Activated CD4-positive, alpha-beta T cell treated with anti-CD3 and anti-CD28 coated beads, Interleukin-10, Interleukin-2, amounts not matched to agents 100 ng/mL and 50 ng/mL, durations not matched to agents 16 hours and 8 hours (primary cell): ENCODE data around the gene TMEM200A.

Experiments used
- DNase-seq: peaks from one replicate; pipeline ENCODE4 v3.0.0-alpha.2; 2020

The TMEM200A gene

DNA sequence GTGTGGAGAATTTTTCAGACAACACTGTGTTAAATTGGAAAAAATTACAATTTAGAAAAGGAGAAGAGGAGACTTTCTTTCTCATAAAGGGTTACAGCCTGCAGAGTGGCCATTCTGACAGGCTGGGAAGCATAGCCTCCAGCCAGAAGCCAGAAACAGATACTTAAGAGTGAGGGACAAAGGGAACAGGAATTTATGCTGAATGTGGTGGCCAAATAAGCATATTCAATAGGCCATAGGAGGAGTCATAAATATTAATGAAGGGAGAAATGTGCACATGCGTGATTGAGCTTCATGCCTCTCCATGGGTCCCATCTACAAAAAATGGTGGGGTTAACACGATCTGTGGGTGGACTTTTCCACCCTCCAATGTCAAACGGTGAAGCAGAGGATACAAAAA is 13.4 kb downstream of the TMEM200A start:
- DNase-seq = no peak

DNA sequence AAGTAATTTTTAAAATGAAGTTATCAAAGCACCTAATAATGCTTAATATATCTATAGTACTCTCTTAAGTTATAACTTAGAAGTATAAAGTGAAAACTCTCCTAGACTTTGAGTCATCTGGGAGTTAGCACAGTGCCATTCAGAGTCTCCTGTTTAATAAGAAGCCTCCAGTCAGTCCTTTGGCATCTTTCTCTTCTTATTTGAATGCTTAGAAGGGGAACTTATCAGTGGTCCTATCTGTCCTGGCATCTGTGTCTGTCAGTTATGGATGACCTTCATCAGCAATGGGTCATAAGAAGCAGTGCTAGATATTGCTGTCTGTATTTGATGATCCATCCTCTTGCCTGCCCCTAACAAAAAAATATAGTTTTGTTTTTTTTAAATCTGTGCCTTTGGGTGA is 15.2 kb downstream of the TMEM200A start:
- no peak for DNase-seq

DNA sequence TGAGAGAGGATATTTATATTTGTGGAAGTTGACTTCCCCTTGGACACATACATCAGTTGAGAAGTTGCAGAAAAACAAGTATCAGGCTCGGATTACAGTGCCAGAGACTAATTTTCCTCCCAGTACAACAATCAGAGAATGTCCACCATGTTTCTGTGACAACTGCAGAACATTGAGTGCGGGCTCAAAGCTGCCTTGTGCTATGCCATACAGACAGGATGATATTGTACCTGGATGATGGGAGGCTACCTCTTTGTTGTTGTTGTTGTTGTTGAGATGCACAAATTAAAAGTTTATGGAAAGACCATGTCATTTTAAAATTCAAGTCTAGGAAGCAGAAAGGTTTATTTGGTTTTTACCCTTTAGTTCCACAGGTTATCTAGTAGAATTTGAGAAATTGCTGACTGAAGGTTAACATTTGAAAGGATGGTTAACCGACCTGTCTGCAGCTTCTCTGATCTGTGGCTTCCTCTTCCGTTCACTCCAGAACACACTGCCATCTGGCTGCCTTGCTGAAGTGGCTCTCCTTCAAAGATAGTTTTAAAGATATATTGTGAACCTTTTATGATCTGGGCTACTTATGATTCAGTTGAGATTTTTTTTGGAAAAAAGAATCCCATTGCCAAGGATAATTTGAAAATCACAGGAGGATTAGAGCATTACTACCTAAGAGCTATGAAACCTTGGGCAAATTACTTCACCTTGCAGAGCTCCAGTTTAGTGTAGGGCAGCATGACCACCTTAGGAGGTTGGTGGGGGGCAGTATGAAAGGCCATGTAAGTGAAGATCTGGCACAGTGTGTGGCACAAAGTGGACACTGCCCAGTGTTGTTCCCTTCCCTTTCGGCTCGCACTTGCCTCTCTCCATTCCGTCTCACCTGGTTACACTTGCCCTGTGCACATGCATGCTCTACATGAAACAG is 15.9 kb downstream of the TMEM200A start:
- peak; percentile 46 for DNase-seq

DNA sequence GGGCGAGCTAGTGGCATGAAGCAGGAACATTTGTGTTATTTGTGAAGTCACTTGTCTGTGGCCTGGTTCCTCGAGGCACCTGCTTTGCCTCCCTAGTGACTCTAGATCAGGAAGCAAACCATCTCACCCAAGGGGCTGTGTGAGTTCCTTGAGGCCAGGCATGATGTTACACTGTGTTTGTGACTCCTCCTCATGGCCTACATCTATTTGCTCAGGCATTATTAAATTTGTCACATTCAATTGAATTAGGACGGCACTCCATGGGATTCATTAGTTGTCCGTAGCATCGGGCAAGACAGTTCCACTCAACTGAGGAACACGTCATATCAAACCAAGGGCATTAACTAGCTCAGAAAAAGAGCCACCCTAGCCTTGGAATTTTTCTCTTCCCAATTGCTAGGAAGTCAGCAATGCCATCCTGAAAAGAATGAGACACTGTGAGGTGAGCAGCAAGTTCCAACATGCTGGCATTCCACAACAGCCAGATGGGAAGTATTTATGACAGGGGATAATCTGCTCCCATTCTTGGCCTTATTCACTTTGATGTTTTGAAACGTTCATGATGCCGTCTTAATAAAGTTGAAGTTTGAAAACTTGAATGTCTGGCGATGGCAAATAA is 17.2 kb downstream of the TMEM200A start:
- no peak for DNase-seq

GRCh38 chr6:130385064-130385695 is 19.4 kb downstream of the TMEM200A start:
- no peak for DNase-seq

- no peak for DNase-seq
These were observed 23.3 kb downstream of the TMEM200A start for GRCh38 chr6:130389142-130389541.

GRCh38 chr6:130390890-130391289 is 25.1 kb downstream of the TMEM200A start:
- no peak for DNase-seq

- DNase-seq = no peak
These were observed 27.5 kb downstream of the TMEM200A start for GRCh38 chr6:130393306-130393705.

GRCh38 chr6:130394246-130394645 is 28.4 kb downstream of the TMEM200A start:
- DNase-seq = no peak

DNA sequence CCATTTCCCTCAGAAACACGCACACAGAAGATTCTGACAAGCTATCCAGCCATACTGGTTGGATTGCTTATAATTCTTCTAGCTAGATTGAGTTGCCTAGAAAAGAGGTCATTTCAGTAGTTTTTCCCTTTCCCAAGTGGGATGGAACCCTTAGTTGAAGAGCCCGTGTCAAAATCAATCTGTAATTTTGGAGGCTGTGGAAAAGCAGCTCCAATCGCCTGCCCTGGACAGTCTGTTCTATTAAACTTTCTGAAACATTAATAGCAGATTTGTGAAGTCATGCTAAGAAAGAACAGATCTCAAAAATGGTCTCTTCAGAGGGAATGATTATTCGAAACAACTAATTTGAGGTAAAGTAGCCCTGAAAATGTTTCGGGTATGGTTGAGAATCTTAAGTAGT is 29.3 kb downstream of the TMEM200A start:
- DNase-seq = no peak

DNA sequence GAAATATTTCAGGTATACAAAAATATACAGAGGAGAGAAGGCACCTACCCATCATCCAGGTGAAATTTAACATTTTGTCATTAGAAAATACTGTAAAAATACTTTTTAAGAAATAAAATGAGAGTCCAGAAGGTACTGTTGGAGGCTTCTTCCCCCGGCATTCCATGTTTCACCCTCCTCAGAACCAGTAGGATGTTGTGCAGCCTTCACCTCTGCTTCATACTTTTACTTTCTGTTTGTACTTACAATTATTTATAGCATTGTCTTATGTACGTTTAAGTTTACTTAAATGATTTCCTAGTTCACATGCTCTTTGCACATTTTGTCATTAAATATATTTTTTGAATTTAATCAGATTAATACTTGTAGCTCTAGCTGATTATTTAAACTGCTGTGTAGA is 30.9 kb downstream of the TMEM200A start:
- DNase-seq = no peak

DNA sequence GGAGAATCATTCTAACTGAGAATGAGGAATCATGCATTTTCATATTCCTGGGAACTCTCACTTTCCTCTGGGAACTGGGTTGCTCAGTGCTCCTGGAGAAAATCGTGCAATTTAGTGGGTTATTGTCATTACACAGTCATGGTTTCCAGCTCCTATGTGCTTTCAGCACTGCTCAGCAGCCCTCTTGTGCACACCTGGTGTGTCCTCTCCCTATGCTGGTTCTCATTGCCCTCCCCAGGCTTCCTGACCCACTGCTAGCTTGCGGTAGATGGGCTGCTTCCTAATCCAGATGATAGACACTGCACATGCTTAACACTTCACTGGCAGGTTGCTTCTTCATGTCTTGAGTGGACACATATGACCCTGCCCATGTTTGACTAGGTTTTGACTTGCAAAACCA is 39.7 kb downstream of the TMEM200A start:
- no peak for DNase-seq

- no peak for DNase-seq
These were observed 41.2 kb downstream of the TMEM200A start for GRCh38 chr6:130407032-130407431.

- DNase-seq = no peak
These were observed 43.7 kb downstream of the TMEM200A start for GRCh38 chr6:130409418-130410100.

- no peak for DNase-seq
These were observed 45.7 kb downstream of the TMEM200A start for GRCh38 chr6:130411481-130411880.

DNA sequence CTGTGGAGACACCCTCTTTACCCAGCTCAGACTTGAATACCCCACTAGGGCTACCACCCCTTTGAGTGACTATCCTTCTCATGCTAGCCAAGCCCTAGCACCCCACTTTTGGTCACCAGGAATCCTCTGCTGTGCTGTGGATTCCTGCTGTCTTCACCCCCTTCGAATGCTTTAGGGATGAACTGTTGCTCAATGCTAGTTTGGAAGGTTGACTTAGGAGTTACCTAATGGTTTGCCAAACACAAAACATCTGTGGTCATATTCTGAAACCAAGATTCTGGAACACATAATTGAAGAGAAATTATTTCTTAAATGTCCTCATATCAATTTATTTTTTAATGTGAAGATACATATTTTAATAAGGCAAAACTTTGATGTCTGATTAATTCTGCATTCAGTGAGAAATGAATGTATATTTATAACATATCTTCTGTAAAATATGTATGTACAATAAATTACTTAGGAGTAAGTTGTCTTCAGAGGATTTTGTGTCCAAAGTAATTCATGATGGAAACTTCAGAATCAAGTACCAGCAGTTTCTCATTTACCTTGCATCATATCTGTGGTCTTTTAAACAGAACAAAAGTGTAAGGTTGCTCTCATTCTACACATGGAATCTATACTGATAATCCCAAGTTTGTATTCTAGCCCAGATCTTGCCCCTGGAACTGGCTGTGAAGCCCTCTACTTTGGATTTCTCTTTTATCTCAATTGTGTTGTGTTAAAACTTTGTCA is 46.9 kb downstream of the TMEM200A start:
- no peak for DNase-seq

GRCh38 chr6:130417951-130418350 is 52.1 kb downstream of the TMEM200A start:
- DNase-seq = peak; percentile 16

DNA sequence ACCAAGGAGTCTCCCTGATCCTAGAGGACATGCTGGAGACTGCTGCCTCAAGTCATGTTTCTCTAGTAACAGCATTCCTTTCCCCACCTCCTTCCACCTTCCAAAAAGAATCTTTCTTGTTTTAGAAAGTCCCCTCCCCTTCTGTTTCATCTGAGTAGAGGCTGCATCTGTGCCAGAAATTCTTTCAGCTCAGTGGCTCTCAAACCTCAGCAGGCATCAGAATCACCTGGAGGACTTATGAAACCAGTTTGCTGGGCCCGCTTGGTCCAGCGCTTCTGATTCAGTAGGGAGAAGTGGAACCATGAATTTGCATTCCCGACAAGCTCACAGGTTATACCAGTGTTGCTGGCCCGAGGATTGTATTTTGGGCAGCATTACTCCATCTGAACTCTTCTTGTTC is 55.1 kb downstream of the TMEM200A start:
- DNase-seq = no peak

GRCh38 chr6:130421585-130421984 is 55.8 kb downstream of the TMEM200A start:
- no peak for DNase-seq

DNA sequence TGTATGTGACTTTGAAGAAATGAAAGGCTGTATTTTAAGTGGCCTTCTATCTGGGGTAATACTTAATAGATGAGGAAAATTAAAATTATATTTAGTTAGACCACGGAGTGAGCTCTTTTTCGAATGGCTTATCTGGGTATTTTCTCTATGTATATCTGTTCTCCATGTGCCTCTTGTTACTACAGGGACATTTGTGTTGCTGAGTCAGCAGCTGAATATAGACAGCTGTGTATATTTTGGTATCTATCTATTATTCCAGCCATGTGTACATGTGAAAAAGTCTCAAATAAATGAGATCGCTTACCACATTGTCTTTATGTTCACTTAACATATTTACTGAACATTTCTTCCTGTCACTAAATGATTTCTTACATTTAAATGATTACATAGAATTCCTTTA is 57.2 kb downstream of the TMEM200A start:
- DNase-seq = no peak

GRCh38 chr6:130424710-130425109 is 58.9 kb downstream of the TMEM200A start:
- DNase-seq = no peak

- no peak for DNase-seq
These were observed 59.7 kb downstream of the TMEM200A start for GRCh38 chr6:130425537-130425936.
